Measurements from ENCODE around the gene ADAM12.

Gene ADAM12

GRCh38 chr10:126207851-126208250 lies 180.4 kb downstream of the ADAM12 start:
- in situ Hi-C loops (cut with HindIII; ENCODE audit: low sequenced_read_pairs), result loop anchor here (5.0 kb wide), 1 partner anchor 34 kb away; no protein-coding TSS in a partner anchor

GRCh38 chr10:126207313-126207771 lies 180.9 kb downstream of the ADAM12 start:
- TF ChIP-seq CTCF (IDR thresholded peaks at IDR 0.05; ENCODE audit: low read depth, low read length, missing control alignments), result no peak
- in situ Hi-C loops (cut with HindIII; ENCODE audit: low sequenced_read_pairs), result loop anchor here (5.0 kb wide), 1 partner anchor 35 kb away; no protein-coding TSS in a partner anchor
- no peak overlapping the region for H3K4me3 ChIP-seq (ENCODE audit: low read depth, low read length)
- DNase-seq (ENCODE audit: low read depth), result no peak

More at GRCh38 chr10:126207851-126208250, 180.4 kb downstream of the ADAM12 start:
- DNase-seq (ENCODE audit: low read depth), result no peak
- no peak overlapping the region for H3K4me3 ChIP-seq (ENCODE audit: low read depth, low read length)
- no peak for TF ChIP-seq CTCF (IDR thresholded peaks at IDR 0.05; ENCODE audit: low read depth, low read length, missing control alignments)

GRCh38 chr10:126205486-126206205 lies 182.6 kb downstream of the ADAM12 start:
- H3K4me3 ChIP-seq (ENCODE audit: low read depth, low read length), result no peak overlapping the region
- in situ Hi-C loops (cut with HindIII; ENCODE audit: low sequenced_read_pairs), result loop anchor here (5.0 kb wide), 1 partner anchor 37 kb away; no protein-coding TSS in a partner anchor
- TF ChIP-seq CTCF (IDR thresholded peaks at IDR 0.05; ENCODE audit: low read depth, low read length, missing control alignments), result no peak
- no peak for DNase-seq (ENCODE audit: low read depth)

GRCh38 chr10:126204320-126204719 lies 184.0 kb downstream of the ADAM12 start:
- DNase-seq (ENCODE audit: low read depth), result no peak
- in situ Hi-C loops (cut with HindIII; ENCODE audit: low sequenced_read_pairs), result no loop called here
- H3K4me3 ChIP-seq (ENCODE audit: low read depth, low read length), result no peak overlapping the region
- TF ChIP-seq CTCF (IDR thresholded peaks at IDR 0.05; ENCODE audit: low read depth, low read length, missing control alignments), result no peak

GRCh38 chr10:126203746-126204145 lies 184.5 kb downstream of the ADAM12 start:
- H3K4me3 ChIP-seq (ENCODE audit: low read depth, low read length), result no peak overlapping the region
- no peak for TF ChIP-seq CTCF (IDR thresholded peaks at IDR 0.05; ENCODE audit: low read depth, low read length, missing control alignments)
- in situ Hi-C loops (cut with HindIII; ENCODE audit: low sequenced_read_pairs), result no loop called here
- no peak for DNase-seq (ENCODE audit: low read depth)

- DNase-seq (ENCODE audit: low read depth), result no peak
- in situ Hi-C loops (cut with HindIII; ENCODE audit: low sequenced_read_pairs), result no loop called here
- TF ChIP-seq CTCF (IDR thresholded peaks at IDR 0.05; ENCODE audit: low read depth, low read length, missing control alignments), result no peak
- no peak overlapping the region for H3K4me3 ChIP-seq (ENCODE audit: low read depth, low read length)
Observed at GRCh38 chr10:126201603-126202002, 186.7 kb downstream of the ADAM12 start.
